Ishikawa (cell line): ENCODE data around the gene MKX.

Source experiments
- CEBPB ChIP-seq: IDR thresholded peaks from 2 replicates; pipeline ENCODE4 v1.6.1; 2012
- EGR1 ChIP-seq: IDR thresholded peaks from 2 replicates; pipeline ENCODE4 v1.6.1; 2012
- EP300 ChIP-seq: IDR thresholded peaks from 2 replicates; pipeline ENCODE4 v1.6.1; 2012; ENCODE audit warnings: borderline replicate concordance
- FOXM1 ChIP-seq: IDR thresholded peaks from 2 replicates; pipeline ENCODE4 v1.6.1; 2012; ENCODE audit warnings: low read depth, borderline replicate concordance
- RAD21 ChIP-seq: IDR thresholded peaks from 2 replicates; pipeline ENCODE4 v1.6.1; 2012; ENCODE audit warnings: low read depth
- YY1 ChIP-seq: IDR thresholded peaks from 2 replicates; pipeline ENCODE4 v1.6.1; 2012; ENCODE audit warnings: low read depth
- TF ChIP-seq, protein P1 (sequence below): IDR thresholded peaks from 2 replicates; pipeline ENCODE4 v1.6.1; 2012; ENCODE audit warnings: low read depth, mild to moderate bottlenecking
- TF ChIP-seq, protein P2 (sequence below): IDR thresholded peaks from 2 replicates; pipeline ENCODE4 v1.6.1; 2012
- TF ChIP-seq, protein P3 (sequence below): IDR thresholded peaks from 2 replicates; pipeline ENCODE4 v1.6.1; 2012

DNA sequence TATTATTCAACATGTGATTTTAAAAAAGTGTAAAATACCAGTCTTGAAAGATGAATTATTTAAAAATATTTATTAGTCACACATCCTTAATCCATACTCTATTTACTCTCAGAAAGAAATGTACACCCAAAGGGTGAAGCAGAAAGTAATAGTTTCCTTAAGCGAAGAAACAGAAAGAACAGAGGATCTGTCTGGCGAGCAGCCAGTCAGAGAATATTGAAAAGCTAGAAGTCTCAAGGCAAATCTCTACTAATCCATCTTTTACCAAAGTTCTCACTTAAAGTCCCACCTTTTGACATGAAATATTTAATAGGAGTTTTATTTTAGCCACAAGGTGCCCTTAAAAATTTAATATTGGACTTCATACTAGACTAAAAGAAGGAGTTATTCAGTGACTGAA, 46.7 kb downstream of the MKX start:
- no peak for TF ChIP-seq EGR1
- no peak for TF ChIP-seq EP300
- TF ChIP-seq, protein P1, sequence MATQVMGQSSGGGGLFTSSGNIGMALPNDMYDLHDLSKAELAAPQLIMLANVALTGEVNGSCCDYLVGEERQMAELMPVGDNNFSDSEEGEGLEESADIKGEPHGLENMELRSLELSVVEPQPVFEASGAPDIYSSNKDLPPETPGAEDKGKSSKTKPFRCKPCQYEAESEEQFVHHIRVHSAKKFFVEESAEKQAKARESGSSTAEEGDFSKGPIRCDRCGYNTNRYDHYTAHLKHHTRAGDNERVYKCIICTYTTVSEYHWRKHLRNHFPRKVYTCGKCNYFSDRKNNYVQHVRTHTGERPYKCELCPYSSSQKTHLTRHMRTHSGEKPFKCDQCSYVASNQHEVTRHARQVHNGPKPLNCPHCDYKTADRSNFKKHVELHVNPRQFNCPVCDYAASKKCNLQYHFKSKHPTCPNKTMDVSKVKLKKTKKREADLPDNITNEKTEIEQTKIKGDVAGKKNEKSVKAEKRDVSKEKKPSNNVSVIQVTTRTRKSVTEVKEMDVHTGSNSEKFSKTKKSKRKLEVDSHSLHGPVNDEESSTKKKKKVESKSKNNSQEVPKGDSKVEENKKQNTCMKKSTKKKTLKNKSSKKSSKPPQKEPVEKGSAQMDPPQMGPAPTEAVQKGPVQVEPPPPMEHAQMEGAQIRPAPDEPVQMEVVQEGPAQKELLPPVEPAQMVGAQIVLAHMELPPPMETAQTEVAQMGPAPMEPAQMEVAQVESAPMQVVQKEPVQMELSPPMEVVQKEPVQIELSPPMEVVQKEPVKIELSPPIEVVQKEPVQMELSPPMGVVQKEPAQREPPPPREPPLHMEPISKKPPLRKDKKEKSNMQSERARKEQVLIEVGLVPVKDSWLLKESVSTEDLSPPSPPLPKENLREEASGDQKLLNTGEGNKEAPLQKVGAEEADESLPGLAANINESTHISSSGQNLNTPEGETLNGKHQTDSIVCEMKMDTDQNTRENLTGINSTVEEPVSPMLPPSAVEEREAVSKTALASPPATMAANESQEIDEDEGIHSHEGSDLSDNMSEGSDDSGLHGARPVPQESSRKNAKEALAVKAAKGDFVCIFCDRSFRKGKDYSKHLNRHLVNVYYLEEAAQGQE, result no peak
- TF ChIP-seq, protein P2, sequence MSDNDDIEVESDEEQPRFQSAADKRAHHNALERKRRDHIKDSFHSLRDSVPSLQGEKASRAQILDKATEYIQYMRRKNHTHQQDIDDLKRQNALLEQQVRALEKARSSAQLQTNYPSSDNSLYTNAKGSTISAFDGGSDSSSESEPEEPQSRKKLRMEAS, result no peak
- TF ChIP-seq YY1, result no peak
- TF ChIP-seq RAD21, result no peak
- no peak for TF ChIP-seq FOXM1
- TF ChIP-seq, protein P3, sequence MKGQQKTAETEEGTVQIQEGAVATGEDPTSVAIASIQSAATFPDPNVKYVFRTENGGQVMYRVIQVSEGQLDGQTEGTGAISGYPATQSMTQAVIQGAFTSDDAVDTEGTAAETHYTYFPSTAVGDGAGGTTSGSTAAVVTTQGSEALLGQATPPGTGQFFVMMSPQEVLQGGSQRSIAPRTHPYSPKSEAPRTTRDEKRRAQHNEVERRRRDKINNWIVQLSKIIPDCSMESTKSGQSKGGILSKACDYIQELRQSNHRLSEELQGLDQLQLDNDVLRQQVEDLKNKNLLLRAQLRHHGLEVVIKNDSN, result no peak
- TF ChIP-seq CEBPB, result no peak
